Brain pericyte (primary cell): Measurements from ENCODE around the gene IFNGR1.

Source experiments
- DNase-seq: peaks from one replicate; pipeline ENCODE4 v3.0.0-alpha.2; 2012; ENCODE audit warnings: low read depth, low spot score

The IFNGR1 gene

GRCh38 chr6:137175868-137176245, 43.3 kb downstream of the IFNGR1 start:
- DNase-seq: no peak

- DNase-seq: no peak
Observed at GRCh38 chr6:137175157-137175867, 43.9 kb downstream of the IFNGR1 start.

GRCh38 chr6:137173501-137173900, 45.7 kb downstream of the IFNGR1 start, which contains the start of gene IL22RA2:
TSS of gene IL22RA2 (minus strand) at chr6:137173644. CDS start at chr6:137161749, 11,895 bp downstream.
- DNase-seq: no peak

- DNase-seq: no peak
Observed at GRCh38 chr6:137172734-137173431, 46.3 kb downstream of the IFNGR1 start.

- DNase-seq: no peak
Observed at GRCh38 chr6:137171824-137172733, 47.1 kb downstream of the IFNGR1 start.

GRCh38 chr6:137171053-137171374, 48.2 kb downstream of the IFNGR1 start:
- DNase-seq: no peak

GRCh38 chr6:137170266-137171052, 48.7 kb downstream of the IFNGR1 start:
- DNase-seq: no peak

- DNase-seq: no peak
Observed at GRCh38 chr6:137167702-137168377, 51.3 kb downstream of the IFNGR1 start.

GRCh38 chr6:137166247-137167098, 52.7 kb downstream of the IFNGR1 start:
- no peak for DNase-seq

- no peak for DNase-seq
Observed at GRCh38 chr6:137165375-137166246, 53.6 kb downstream of the IFNGR1 start.

- DNase-seq: no peak
Observed at GRCh38 chr6:137163732-137164318, 55.4 kb downstream of the IFNGR1 start.

GRCh38 chr6:137162692-137163306, 56.4 kb downstream of the IFNGR1 start:
- DNase-seq: no peak

- no peak for DNase-seq
Observed at GRCh38 chr6:137161949-137162348, 57.2 kb downstream of the IFNGR1 start.

GRCh38 chr6:137160763-137161162, 58.4 kb downstream of the IFNGR1 start:
- no peak for DNase-seq

- DNase-seq: no peak
Observed at GRCh38 chr6:137159912-137160311, 59.3 kb downstream of the IFNGR1 start.

GRCh38 chr6:137157601-137158000, 61.6 kb downstream of the IFNGR1 start:
- no peak for DNase-seq

GRCh38 chr6:137156650-137157049, 62.5 kb downstream of the IFNGR1 start:
- DNase-seq: no peak

GRCh38 chr6:137155830-137156229, 63.4 kb downstream of the IFNGR1 start:
- no peak for DNase-seq
